Liver (tissue), 9 donors: ENCODE results near the gene SHD. TPM values are rescaled to one million over a fixed set of nuclear protein-coding genes. Genes with fewer than 3 reads are reported as not detected.

ENCODE experiments used
- DNase-seq: peaks from one replicate; pipeline ENCODE4 v3.0.0-alpha.2; 2017; ENCODE audit warnings: low spot score
- H3K27ac ChIP-seq, 2 donors: one replicate each; pipeline ENCODE4 v1.7.0; 2013; ENCODE audit warnings: inconsistent platforms in 2 of 2, low read length in 2 of 2, control low read depth in 1 of 2, low read depth in 1 of 2, mild to moderate bottlenecking in 1 of 2
- H3K27me3 ChIP-seq, 4 donors: one replicate each; pipeline versions ENCODE4 v1.6.1 to v1.7.0; 2013; ENCODE audit warnings: low read length in 3 of 4, inconsistent platforms in 1 of 4, mild to moderate bottlenecking in 1 of 4, moderate library complexity in 1 of 4; ENCODE audit not compliant: control insufficient read depth in 4 of 4, insufficient read depth in 4 of 4
- H3K36me3 ChIP-seq, 4 donors: one replicate each; pipeline versions ENCODE4 v1.6.1 to v1.7.0; 2013; ENCODE audit warnings: low read length in 3 of 4, mild to moderate bottlenecking in 3 of 4, low read depth in 1 of 4, moderate library complexity in 1 of 4; ENCODE audit not compliant: control insufficient read depth in 4 of 4, insufficient read depth in 3 of 4
- H3K4me1 ChIP-seq, 4 donors: one replicate each; pipeline versions ENCODE4 v1.6.1 to v1.7.0; 2013; ENCODE audit warnings: low read length in 3 of 4, mild to moderate bottlenecking in 3 of 4, moderate library complexity in 1 of 4; ENCODE audit not compliant: control insufficient read depth in 4 of 4, insufficient read depth in 4 of 4
- H3K4me3 ChIP-seq, 3 donors: one replicate each; pipeline versions ENCODE4 v1.6.1 to v1.7.0; 2013; ENCODE audit warnings: low read length in 3 of 3, control low read depth in 1 of 3, low read depth in 1 of 3, mild to moderate bottlenecking in 1 of 3
- H3K9ac ChIP-seq, 2 donors: one replicate each; pipeline ENCODE4 v1.7.0; 2013; ENCODE audit warnings: low read length in 2 of 2, mild to moderate bottlenecking in 2 of 2, moderate library complexity in 2 of 2, control low read depth in 1 of 2, low read depth in 1 of 2
- H3K9me3 ChIP-seq, 4 donors: one replicate each; pipeline versions ENCODE4 v1.6.1 to v1.7.0; 2013; ENCODE audit warnings: low read length in 3 of 4; ENCODE audit not compliant: control insufficient read depth in 4 of 4
- CTCF ChIP-seq: fragments of 150-350 bp; IDR thresholded peaks from 2 replicates; pipeline ENCODE4 v1.5.1; 2017; ENCODE audit warnings: improper control_type of control experiment, low read depth, low read length; ENCODE audit not compliant: missing input control
- EGR1 ChIP-seq, 2 donors: IDR thresholded peaks; 2 replicates each; pipeline ENCODE4 v1.6.1; 2016 to 2018; ENCODE audit warnings: antibody characterized with exemption in 2 of 2, low read depth in 2 of 2
- FOXA2 ChIP-seq: IDR thresholded peaks from 2 replicates; pipeline ENCODE4 v1.6.1; 2016; ENCODE audit warnings: antibody characterized with exemption
- HNF4A ChIP-seq, 2 donors: conservative IDR thresholded peaks; 2 replicates each; pipeline ENCODE4 v1.6.1; 2016; ENCODE audit warnings: antibody characterized with exemption in 2 of 2, mild to moderate bottlenecking in 2 of 2
- HNF4G ChIP-seq: IDR thresholded peaks from 2 replicates; pipeline ENCODE4 v1.6.1; 2016; ENCODE audit warnings: antibody characterized with exemption
- NR2F2 ChIP-seq: IDR thresholded peaks from 2 replicates; pipeline ENCODE4 v1.6.1; 2016; ENCODE audit warnings: antibody characterized with exemption
- RXRA ChIP-seq, 2 donors: IDR thresholded peaks; 2 replicates each; pipeline ENCODE4 v1.6.1; 2017 to 2018; ENCODE audit warnings: antibody characterized with exemption in 2 of 2, mild to moderate bottlenecking in 1 of 2
- TAF1 ChIP-seq: conservative IDR thresholded peaks from 2 replicates; pipeline ENCODE4 v1.6.1; 2016; ENCODE audit warnings: antibody characterized with exemption, mild to moderate bottlenecking
- ZBTB33 ChIP-seq: IDR thresholded peaks from 2 replicates; pipeline ENCODE4 v1.6.1; 2016; ENCODE audit warnings: antibody characterized with exemption
- WGBS: extraction: QIAGEN DNeasy Blood & Tissue Kit; methylation state at CpG from one replicate; pipeline ENCODE4 v1.1.7; 2013; 5-methylcytosine and 5-hydroxymethylcytosine counted together
- polyA plus RNA-seq, 2 donors: library from polyadenylated mRNA; stranded (reverse) in 1 of 2; unstranded in 1 of 2; fragments of 200-250 nt in 1 of 2; fragments of >200 nt in 1 of 2; fragmentation: Nextera tagmentation in 1 of 2; extraction: Ambion mirVana in 1 of 2; gene quantifications; one replicate each; pipeline versions ENCODE4 v1.2.1 to v1.2.3, GENCODE V29; 2013 to 2015
- total RNA-seq, 2 donors: library from RNA; depleted of rRNA; stranded (reverse); fragments of >200 nt; gene quantifications; one replicate each; pipeline ENCODE4 v1.2.3, GENCODE V29; 2014
- TF ChIP-seq, protein P1 (sequence below): IDR thresholded peaks from 2 replicates; pipeline ENCODE4 v1.6.1; 2016; ENCODE audit warnings: antibody characterized with exemption
- TF ChIP-seq, protein P2 (sequence below): IDR thresholded peaks from 2 replicates; pipeline ENCODE4 v1.6.1; 2016; ENCODE audit warnings: antibody characterized with exemption, mild to moderate bottlenecking
- donor health status: healthy.
- donor health status: healthy.
- donor health status: healthy.
- donor health status: healthy.
- donor health status: healthy.

The SHD gene
- total and polyA plus RNA-seq, 4 donors = 0.09 to 15.7 (median 4.5) TPM

- no peak for TF ChIP-seq CTCF
- no peak for TF ChIP-seq NR2F2
- TF ChIP-seq FOXA2 = no peak
- TF ChIP-seq, protein P1, sequence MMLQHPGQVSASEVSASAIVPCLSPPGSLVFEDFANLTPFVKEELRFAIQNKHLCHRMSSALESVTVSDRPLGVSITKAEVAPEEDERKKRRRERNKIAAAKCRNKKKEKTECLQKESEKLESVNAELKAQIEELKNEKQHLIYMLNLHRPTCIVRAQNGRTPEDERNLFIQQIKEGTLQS = no peak
Observed at GRCh38 chr19:4279267-4279529, 132 bp downstream of the SHD start (continued).

- no peak for DNase-seq
- Histone ChIP-seq H3K4me3 (peak overlapping the region in 2 of 3 donors; percentile 20 to 54), H3K4me1 (peaks cover 6 to 20% (median 10%) of the 10 kb centered on the region in 4 donors), H3K9ac (no peak overlapping the region), H3K27me3 (no peaks in the 10 kb centered on the region), H3K36me3 (no peaks in the 10 kb centered on the region), H3K9me3 (no peaks in the 10 kb centered on the region), H3K27ac (no peak overlapping the region)
- no peak for TF ChIP-seq NR2F2
- TF ChIP-seq EGR1 (IDR thresholded peaks at IDR 0.05; ENCODE audit: low read depth in 2 of 2) = no peak
- TF ChIP-seq TAF1 = no peak
- TF ChIP-seq, protein P2, sequence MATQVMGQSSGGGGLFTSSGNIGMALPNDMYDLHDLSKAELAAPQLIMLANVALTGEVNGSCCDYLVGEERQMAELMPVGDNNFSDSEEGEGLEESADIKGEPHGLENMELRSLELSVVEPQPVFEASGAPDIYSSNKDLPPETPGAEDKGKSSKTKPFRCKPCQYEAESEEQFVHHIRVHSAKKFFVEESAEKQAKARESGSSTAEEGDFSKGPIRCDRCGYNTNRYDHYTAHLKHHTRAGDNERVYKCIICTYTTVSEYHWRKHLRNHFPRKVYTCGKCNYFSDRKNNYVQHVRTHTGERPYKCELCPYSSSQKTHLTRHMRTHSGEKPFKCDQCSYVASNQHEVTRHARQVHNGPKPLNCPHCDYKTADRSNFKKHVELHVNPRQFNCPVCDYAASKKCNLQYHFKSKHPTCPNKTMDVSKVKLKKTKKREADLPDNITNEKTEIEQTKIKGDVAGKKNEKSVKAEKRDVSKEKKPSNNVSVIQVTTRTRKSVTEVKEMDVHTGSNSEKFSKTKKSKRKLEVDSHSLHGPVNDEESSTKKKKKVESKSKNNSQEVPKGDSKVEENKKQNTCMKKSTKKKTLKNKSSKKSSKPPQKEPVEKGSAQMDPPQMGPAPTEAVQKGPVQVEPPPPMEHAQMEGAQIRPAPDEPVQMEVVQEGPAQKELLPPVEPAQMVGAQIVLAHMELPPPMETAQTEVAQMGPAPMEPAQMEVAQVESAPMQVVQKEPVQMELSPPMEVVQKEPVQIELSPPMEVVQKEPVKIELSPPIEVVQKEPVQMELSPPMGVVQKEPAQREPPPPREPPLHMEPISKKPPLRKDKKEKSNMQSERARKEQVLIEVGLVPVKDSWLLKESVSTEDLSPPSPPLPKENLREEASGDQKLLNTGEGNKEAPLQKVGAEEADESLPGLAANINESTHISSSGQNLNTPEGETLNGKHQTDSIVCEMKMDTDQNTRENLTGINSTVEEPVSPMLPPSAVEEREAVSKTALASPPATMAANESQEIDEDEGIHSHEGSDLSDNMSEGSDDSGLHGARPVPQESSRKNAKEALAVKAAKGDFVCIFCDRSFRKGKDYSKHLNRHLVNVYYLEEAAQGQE = no peak
- TF ChIP-seq ZBTB33 = no peak
- no peak for TF ChIP-seq HNF4G
- no peak for TF ChIP-seq HNF4A (conservative IDR thresholded peaks at IDR 0.05)
- TF ChIP-seq RXRA (IDR thresholded peaks at IDR 0.05) = no peak
- WGBS = 8% methylated on average over 71 of the region's 71 CpGs
Observed at GRCh38 chr19:4279530-4280422, 710 bp downstream of the SHD start.
